ENCODE measurements around the gene IFNAR2. TPM values are rescaled to one million over a fixed set of nuclear protein-coding genes. Genes with fewer than 3 reads are reported as not detected.

IFNAR2 gene
- total RNA-seq, 2 donors from 2014 or later: 5.7 to 7.0 TPM

DNA sequence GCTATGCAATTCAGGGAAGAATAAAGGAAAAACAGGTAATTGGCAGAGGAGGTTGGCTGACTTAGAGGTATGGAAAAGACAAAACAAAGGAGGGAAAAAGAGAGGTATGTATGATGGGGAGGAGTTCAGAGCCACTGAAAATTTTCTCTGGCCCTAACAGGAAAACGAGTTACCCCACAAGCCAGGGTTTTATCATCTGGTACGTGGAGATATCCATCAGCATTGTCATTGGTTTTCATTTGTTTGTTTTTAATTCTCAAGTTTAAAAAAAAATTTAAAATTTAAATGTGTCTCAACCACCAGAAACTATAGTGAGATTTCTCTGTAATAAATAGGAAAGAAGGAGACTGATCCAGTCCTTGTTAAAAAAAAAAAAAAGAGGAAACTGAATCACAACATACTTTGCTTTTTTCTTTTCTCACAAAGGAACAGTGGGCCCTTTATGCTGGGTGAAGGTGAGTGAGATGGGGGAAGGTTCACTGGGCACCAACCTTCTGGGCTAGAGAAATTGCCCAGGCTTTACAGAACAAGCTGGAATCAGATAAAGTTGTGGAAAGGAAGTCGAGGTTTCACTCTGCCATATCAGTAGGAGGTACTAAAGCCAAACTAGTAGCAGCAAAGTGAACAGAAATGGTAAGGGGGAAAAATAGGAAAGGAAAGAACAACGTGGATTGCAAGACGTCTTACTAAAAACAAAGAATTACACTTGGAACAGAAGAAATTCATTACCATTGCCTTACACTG, 2.7 kb downstream of the IFNAR2 start:
- no peak overlapping the region for H3K4me3 ChIP-seq
- H3K27me3 ChIP-seq (replicated peaks; ENCODE audit: insufficient read depth): no peaks in the 10 kb centered on the region
- no peak for TF ChIP-seq POLR2A (IDR thresholded peaks at IDR 0.05)
- TF ChIP-seq, protein P1, sequence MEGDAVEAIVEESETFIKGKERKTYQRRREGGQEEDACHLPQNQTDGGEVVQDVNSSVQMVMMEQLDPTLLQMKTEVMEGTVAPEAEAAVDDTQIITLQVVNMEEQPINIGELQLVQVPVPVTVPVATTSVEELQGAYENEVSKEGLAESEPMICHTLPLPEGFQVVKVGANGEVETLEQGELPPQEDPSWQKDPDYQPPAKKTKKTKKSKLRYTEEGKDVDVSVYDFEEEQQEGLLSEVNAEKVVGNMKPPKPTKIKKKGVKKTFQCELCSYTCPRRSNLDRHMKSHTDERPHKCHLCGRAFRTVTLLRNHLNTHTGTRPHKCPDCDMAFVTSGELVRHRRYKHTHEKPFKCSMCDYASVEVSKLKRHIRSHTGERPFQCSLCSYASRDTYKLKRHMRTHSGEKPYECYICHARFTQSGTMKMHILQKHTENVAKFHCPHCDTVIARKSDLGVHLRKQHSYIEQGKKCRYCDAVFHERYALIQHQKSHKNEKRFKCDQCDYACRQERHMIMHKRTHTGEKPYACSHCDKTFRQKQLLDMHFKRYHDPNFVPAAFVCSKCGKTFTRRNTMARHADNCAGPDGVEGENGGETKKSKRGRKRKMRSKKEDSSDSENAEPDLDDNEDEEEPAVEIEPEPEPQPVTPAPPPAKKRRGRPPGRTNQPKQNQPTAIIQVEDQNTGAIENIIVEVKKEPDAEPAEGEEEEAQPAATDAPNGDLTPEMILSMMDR (IDR thresholded peaks at IDR 0.05): no peak
- TF ChIP-seq POLR2AphosphoS5 (IDR thresholded peaks at IDR 0.05): no peak
- intact Hi-C loops (cut with DNase I): no loop called here
- no peak overlapping the region for H3K27ac ChIP-seq
- H3K36me3 ChIP-seq: no peaks in the 10 kb centered on the region
- WGBS: 43% methylated on average over 5 of the region's 5 CpGs
- no peak for DNase-seq (ENCODE audit: low spot score)
- no peaks in the 10 kb centered on the region for H3K9me3 ChIP-seq
- no peaks in the 10 kb centered on the region for H3K4me1 ChIP-seq (replicated peaks)

DNA sequence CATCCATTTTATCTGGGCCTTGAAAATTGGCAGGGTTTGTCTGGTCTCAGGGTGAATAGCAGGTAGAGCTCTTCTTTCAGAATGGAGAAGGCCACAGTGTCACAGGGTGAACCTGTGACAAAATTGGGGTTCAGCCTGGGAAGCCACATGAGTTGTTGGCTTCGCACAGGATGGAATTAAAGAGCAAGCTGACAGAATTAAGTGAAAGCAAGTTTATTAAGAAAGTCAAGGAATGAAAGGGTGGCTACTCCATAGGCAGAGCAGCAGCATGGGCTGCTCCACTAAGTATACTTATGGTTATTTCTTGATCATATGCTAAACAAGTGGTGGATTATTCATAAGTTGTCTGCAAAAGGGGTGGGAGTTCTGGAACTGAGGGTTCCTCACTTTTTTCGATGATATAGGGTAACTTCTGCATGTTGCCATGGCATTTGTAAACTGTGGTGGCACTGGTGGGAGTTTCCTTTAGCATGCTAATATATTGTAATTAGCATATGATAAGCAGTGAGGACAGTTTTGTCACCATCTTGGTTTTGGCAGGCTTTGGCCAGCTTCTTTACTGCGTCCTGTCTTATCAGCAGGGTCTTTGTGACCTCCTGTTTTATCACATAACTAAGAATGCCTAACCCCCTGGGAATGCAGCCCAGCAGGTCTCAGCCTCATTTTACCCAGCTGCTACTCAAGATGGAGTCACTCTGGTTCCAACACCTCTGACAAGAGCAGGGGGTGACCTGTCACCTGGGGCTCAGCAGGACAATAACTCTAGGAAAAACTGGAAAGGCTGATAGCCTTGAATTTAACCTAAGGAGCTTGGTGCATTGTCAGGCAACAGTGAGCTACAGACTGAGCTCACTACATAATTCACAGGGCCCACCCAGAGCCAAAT, 5.1 kb downstream of the IFNAR2 start:
- Histone ChIP-seq H3K4me3 (no peak overlapping the region), H3K27me3 (replicated peaks; ENCODE audit: insufficient read depth) (no peaks in the 10 kb centered on the region), H3K4me1 (replicated peaks) (no peaks in the 10 kb centered on the region), H3K9me3 (no peaks in the 10 kb centered on the region), H3K36me3 (no peaks in the 10 kb centered on the region), H3K27ac (no peak overlapping the region)
- no peak for DNase-seq (ENCODE audit: low spot score)
- TF ChIP-seq, protein P1 (IDR thresholded peaks at IDR 0.05): no peak
- TF ChIP-seq POLR2AphosphoS5 (IDR thresholded peaks at IDR 0.05) (no peak), POLR2A (IDR thresholded peaks at IDR 0.05) (no peak)
- 91% methylated on average over 3 of the region's 3 CpGs for WGBS
- intact Hi-C loops (cut with DNase I): no loop called here

DNA sequence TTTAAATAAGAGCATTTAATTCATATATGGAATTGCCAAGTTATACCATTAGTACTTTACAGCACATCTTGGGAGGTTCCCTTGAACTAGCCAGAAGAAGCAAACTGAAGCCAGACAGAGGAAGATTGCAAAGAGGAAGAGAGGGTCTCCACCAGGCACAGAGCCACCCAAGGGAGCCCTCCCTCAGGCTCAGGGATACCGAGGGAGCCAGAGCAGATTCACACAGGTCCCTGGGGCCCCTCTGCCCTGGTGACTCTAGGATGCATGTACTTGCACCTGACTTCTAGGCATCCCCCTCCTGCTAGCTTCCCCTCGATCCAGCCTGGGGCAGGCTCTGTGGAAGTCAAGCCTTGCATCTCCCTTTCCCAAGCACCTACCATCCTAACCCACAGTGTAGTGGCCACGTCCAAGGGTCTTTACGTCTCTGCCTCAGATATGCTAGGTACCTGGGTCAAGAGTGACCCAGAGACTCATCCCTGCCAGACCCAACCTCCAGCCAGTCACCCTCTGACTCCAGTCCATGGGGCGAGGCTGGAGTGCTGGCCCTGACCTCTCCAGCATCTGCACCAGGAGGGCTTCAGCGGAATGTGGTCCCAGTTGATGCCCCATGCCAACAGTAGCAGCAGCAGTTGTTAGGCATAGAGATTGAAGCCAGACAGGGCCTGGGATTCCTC, 6.4 kb downstream of the IFNAR2 start:
- H3K4me1 ChIP-seq (replicated peaks): no peaks in the 10 kb centered on the region
- intact Hi-C loops (cut with DNase I): no loop called here
- no peaks in the 10 kb centered on the region for H3K27me3 ChIP-seq (replicated peaks; ENCODE audit: insufficient read depth)
- no peaks in the 10 kb centered on the region for H3K9me3 ChIP-seq
- H3K36me3 ChIP-seq: no peaks in the 10 kb centered on the region
- 95% methylated on average over 6 of the region's 6 CpGs for WGBS
- H3K4me3 ChIP-seq: no peak overlapping the region
- no peak for DNase-seq (ENCODE audit: low spot score)
- TF ChIP-seq, protein P1 (IDR thresholded peaks at IDR 0.05): no peak
- TF ChIP-seq POLR2AphosphoS5 (IDR thresholded peaks at IDR 0.05): no peak
- TF ChIP-seq POLR2A (IDR thresholded peaks at IDR 0.05): no peak
- H3K27ac ChIP-seq: no peak overlapping the region

DNA sequence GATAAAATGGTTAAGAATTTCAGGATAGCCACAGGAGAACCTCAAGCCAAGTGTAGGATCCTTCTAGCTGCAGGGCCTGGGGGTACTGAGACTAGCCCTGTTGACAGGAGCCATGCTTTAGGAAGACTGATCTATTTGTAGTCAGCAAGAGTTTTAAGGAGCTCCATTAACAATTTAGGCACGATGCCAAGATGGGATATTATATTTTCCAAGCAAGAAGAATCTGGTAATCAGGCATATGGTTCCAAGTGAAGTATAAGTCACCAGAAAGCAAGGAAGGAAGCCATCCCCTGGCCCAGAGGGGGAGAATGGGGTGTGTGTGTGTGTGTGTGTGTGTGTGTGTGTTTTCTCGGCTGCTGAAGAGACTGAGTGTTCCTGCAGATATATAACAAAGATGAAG, 7.0 kb downstream of the IFNAR2 start:
- intact Hi-C loops (cut with DNase I): no loop called here
- Histone ChIP-seq H3K27me3 (replicated peaks; ENCODE audit: insufficient read depth) (no peaks in the 10 kb centered on the region), H3K4me1 (replicated peaks) (no peaks in the 10 kb centered on the region), H3K9me3 (no peaks in the 10 kb centered on the region), H3K4me3 (no peak overlapping the region), H3K27ac (no peak overlapping the region), H3K36me3 (no peaks in the 10 kb centered on the region)
- DNase-seq (ENCODE audit: low spot score): no peak
- 85% methylated on average over 2 of the region's 2 CpGs for WGBS
- TF ChIP-seq, protein P1 (IDR thresholded peaks at IDR 0.05): no peak
- no peak for TF ChIP-seq POLR2A (IDR thresholded peaks at IDR 0.05)
- TF ChIP-seq POLR2AphosphoS5 (IDR thresholded peaks at IDR 0.05): no peak
